ENCODE measurements around the gene CD99L2. TPM values are rescaled to one million over a fixed set of nuclear protein-coding genes. Genes with fewer than 3 reads are reported as not detected.

Gene CD99L2
- total and polyA plus RNA-seq, 4 donors: 9.7 to 39.8 (median 23.8) TPM

- H3K27me3 ChIP-seq (ENCODE audit: control insufficient read depth in 4 of 4, insufficient read depth in 4 of 4, low read length in 3 of 4): no peaks in the 10 kb centered on the region
- 89% methylated on average over 3 of the region's 3 CpGs for WGBS
- no peak overlapping the region for H3K4me3 ChIP-seq (ENCODE audit: low read depth in 1 of 3, low read length in 3 of 3)
- TF ChIP-seq REST (IDR thresholded peaks at IDR 0.05) (no peak), ATF3 (IDR thresholded peaks at IDR 0.05) (no peak), HNF4G (IDR thresholded peaks at IDR 0.05) (no peak)
- no peaks in the 10 kb centered on the region for H3K36me3 ChIP-seq (ENCODE audit: control insufficient read depth in 4 of 4, insufficient read depth in 3 of 4, low read depth in 1 of 4, low read length in 3 of 4)
- no peak overlapping the region for H3K9ac ChIP-seq (ENCODE audit: low read depth in 1 of 2, low read length in 2 of 2)
- no peaks in the 10 kb centered on the region for H3K9me3 ChIP-seq (ENCODE audit: control insufficient read depth in 4 of 4, low read length in 3 of 4)
- H3K4me1 ChIP-seq (ENCODE audit: control insufficient read depth in 4 of 4, insufficient read depth in 4 of 4, low read length in 3 of 4): peaks cover 0 to 2% (median 0%) of the 10 kb centered on the region in 4 donors
- no peak for DNase-seq (ENCODE audit: low spot score)
- no peak overlapping the region for H3K27ac ChIP-seq (ENCODE audit: low read depth in 1 of 2, low read length in 2 of 2)
These were observed 27.1 kb downstream of the CD99L2 start for GRCh38 chrX:150871341-150871811.

GRCh38 chrX:150870487-150871340 lies 27.8 kb downstream of the CD99L2 start:
- 81% methylated on average over 7 of the region's 7 CpGs for WGBS

More at GRCh38 chrX:150870487-150871340, 27.8 kb downstream of the CD99L2 start:
- no peaks in the 10 kb centered on the region for H3K9me3 ChIP-seq (ENCODE audit: control insufficient read depth in 4 of 4, low read length in 3 of 4)
- H3K27me3 ChIP-seq (ENCODE audit: control insufficient read depth in 4 of 4, insufficient read depth in 4 of 4, low read length in 3 of 4): no peaks in the 10 kb centered on the region
- DNase-seq (ENCODE audit: low spot score): no peak
- no peak overlapping the region for H3K4me3 ChIP-seq (ENCODE audit: low read depth in 1 of 3, low read length in 3 of 3)
- no peaks in the 10 kb centered on the region for H3K36me3 ChIP-seq (ENCODE audit: control insufficient read depth in 4 of 4, insufficient read depth in 3 of 4, low read depth in 1 of 4, low read length in 3 of 4)
- peaks cover 0 to 2% (median 0%) of the 10 kb centered on the region in 4 donors for H3K4me1 ChIP-seq (ENCODE audit: control insufficient read depth in 4 of 4, insufficient read depth in 4 of 4, low read length in 3 of 4)
- no peak for TF ChIP-seq SP1 (IDR thresholded peaks at IDR 0.05)
- TF ChIP-seq JUND (IDR thresholded peaks at IDR 0.05): no peak
- no peak for TF ChIP-seq HNF4G (IDR thresholded peaks at IDR 0.05)
- TF ChIP-seq CTCF (IDR thresholded peaks at IDR 0.05; ENCODE audit: low read depth, low read length, missing input control): no peak
- TF ChIP-seq RAD21 (IDR thresholded peaks at IDR 0.05): no peak
- TF ChIP-seq ZBTB33 (IDR thresholded peaks at IDR 0.05): no peak
- TF ChIP-seq RXRA (IDR thresholded peaks at IDR 0.05): no peak
- TF ChIP-seq YY1 (IDR thresholded peaks at IDR 0.05): no peak
- TF ChIP-seq TAF1 (conservative IDR thresholded peaks at IDR 0.05): no peak
- no peak for TF ChIP-seq HNF4A (conservative IDR thresholded peaks at IDR 0.05)
- no peak for TF ChIP-seq REST (IDR thresholded peaks at IDR 0.05)
- no peak for TF ChIP-seq GABPA (IDR thresholded peaks at IDR 0.05 in 1 of 2, conservative IDR thresholded peaks at IDR 0.05 in 1 of 2)
- TF ChIP-seq MAX (IDR thresholded peaks at IDR 0.05): no peak
- no peak for TF ChIP-seq NR2F2 (IDR thresholded peaks at IDR 0.05)
- no peak for TF ChIP-seq EGR1 (IDR thresholded peaks at IDR 0.05; ENCODE audit: low read depth in 2 of 2)
- no peak for TF ChIP-seq ATF3 (IDR thresholded peaks at IDR 0.05)
- no peak for TF ChIP-seq FOXA2 (IDR thresholded peaks at IDR 0.05)
- no peak for TF ChIP-seq FOXA1 (IDR thresholded peaks at IDR 0.05)
- no peak overlapping the region for H3K9ac ChIP-seq (ENCODE audit: low read depth in 1 of 2, low read length in 2 of 2)
- no peak overlapping the region for H3K27ac ChIP-seq (ENCODE audit: low read depth in 1 of 2, low read length in 2 of 2)
